Measurements from ENCODE around the gene GAB3. TPM values are rescaled to one million over a fixed set of nuclear protein-coding genes. Genes with fewer than 3 reads are reported as not detected.

Gene GAB3
- total and polyA plus RNA-seq, 9 of the 15 experiments (the other 6 are each of a cell fraction or from before 2014, with no cell fraction given) = 16.1 to 31.4 (median 20.2) TPM

GRCh38 chrX:154658187-154658586 is 92.7 kb downstream of the GAB3 start:
- in situ Hi-C loops (cut with MboI) (loop anchor here (10.0 kb wide), 1 partner anchor 73 kb away; the partner anchor contains the start of gene CTAG1A), intact Hi-C loops (cut with micrococcal nuclease) (no loop called here)
- CTCF ChIA-PET (ENCODE audit: low intra/inter-chr PET ratio) = no interaction called here
- no TSS peak for BruUV-seq (replicated peaks)
- Histone ChIP-seq H3K4me1 (replicated peaks in 1 of 2; ENCODE audit: control insufficient read depth in 2 of 2, insufficient read depth in 2 of 2, low read length in 2 of 2) (peaks cover 0 to 3% of the 10 kb centered on the region in 2 experiments; a peak in 1 of 5 replicates), H3K9me3 (replicated peaks; ENCODE audit: control insufficient read depth, insufficient read depth, low read depth, low read length) (no peaks in the 10 kb centered on the region), H3K9ac (ENCODE audit: insufficient read depth in 1 of 2, low read depth in 2 of 2, low read length in 2 of 2) (no peak overlapping the region), H3K27ac (ENCODE audit: extremely low read depth, low read depth, low read length) (no peak overlapping the region), H3K4me3 (no peak overlapping the region), H3K36me3 (ENCODE audit: control insufficient read depth, insufficient read depth, low read length) (no peaks in the 10 kb centered on the region), H3K79me2 (ENCODE audit: control insufficient read depth, insufficient read depth, low read length) (no peaks in the 10 kb centered on the region), H2AFZ (ENCODE audit: low read depth, low read length) (no peak overlapping the region), H4K20me1 (replicated peaks; ENCODE audit: control insufficient read depth, insufficient read depth, low read length) (no peaks in the 10 kb centered on the region), H3K9me1 (ENCODE audit: control insufficient read depth, insufficient read depth, low read length) (no peaks in the 10 kb centered on the region), H3K4me2 (ENCODE audit: insufficient read depth, low read length) (no peak overlapping the region), H3K27me3 (ENCODE audit: control insufficient read depth in 2 of 2, insufficient read depth in 2 of 2, low read length in 2 of 2) (peaks cover 2 to 25% of the 10 kb centered on the region in 2 experiments; a peak in 3 of 5 replicates)
- WGBS (ENCODE audit: insufficient coverage, low coverage, missing lambda C conversion rate) = 31% methylated on average over 12 of the region's 12 CpGs
- ATAC-seq (no peak), FAIRE-seq (no peak), DNase-seq (ENCODE audit: extremely low read depth in 1 of 4, low spot score in 3 of 4) (no peak)
- POLR2A ChIA-PET = no interaction called here
- no peak for TF ChIP-seq HMG20A (CRISPR knock-in tag; conservative IDR thresholded peaks at IDR 0.05)
- no peak for TF ChIP-seq E2F5 (CRISPR knock-in tag; IDR thresholded peaks at IDR 0.05)
- no peak for TF ChIP-seq PHF8 (IDR thresholded peaks at IDR 0.05; ENCODE audit: borderline replicate concordance, low read length)
- TF ChIP-seq GATA2 (CRISPR knock-in tag; IDR thresholded peaks at IDR 0.05) = no peak
- no peak for TF ChIP-seq TFAM (CRISPR knock-in tag; conservative IDR thresholded peaks at IDR 0.05)
- TF ChIP-seq HDAC2 (IDR thresholded peaks at IDR 0.05) = no peak
- no peak for TF ChIP-seq ATF2 (CRISPR knock-in tag; IDR thresholded peaks at IDR 0.05)
- TF ChIP-seq XRCC3 (IDR thresholded peaks at IDR 0.05) = no peak
- TF ChIP-seq HOMEZ (CRISPR knock-in tag; IDR thresholded peaks at IDR 0.05) = no peak
- no peak for TF ChIP-seq ZNF124 (CRISPR knock-in tag; IDR thresholded peaks at IDR 0.05)
- no peak for TF ChIP-seq RBBP5 (IDR thresholded peaks at IDR 0.05; ENCODE audit: borderline replicate concordance, insufficient read depth, low read length, poor library complexity, severe bottlenecking)
- no peak for TF ChIP-seq AFF4 (CRISPR knock-in tag; IDR thresholded peaks at IDR 0.05)
- no peak for TF ChIP-seq NFYB (IDR thresholded peaks at IDR 0.05; ENCODE audit: extremely low read depth, insufficient read length)
- TF ChIP-seq FOXK1 (CRISPR knock-in tag; IDR thresholded peaks at IDR 0.05; ENCODE audit: borderline replicate concordance) = no peak
- TF ChIP-seq ZFP1 (CRISPR knock-in tag; IDR thresholded peaks at IDR 0.05) = no peak
- TF ChIP-seq TBP (optimal IDR thresholded peaks at IDR 0.05; ENCODE audit: low read depth, low read length) = no peak

Data from K562 (cell line).